ENCODE data around the gene SH2D6.
"Not testable (repeated sequence)": the region's sequence is repeated elsewhere in the genome, so short reads cannot be mapped to it uniquely, and the experiment has no call there.

Gene SH2D6

DNA sequence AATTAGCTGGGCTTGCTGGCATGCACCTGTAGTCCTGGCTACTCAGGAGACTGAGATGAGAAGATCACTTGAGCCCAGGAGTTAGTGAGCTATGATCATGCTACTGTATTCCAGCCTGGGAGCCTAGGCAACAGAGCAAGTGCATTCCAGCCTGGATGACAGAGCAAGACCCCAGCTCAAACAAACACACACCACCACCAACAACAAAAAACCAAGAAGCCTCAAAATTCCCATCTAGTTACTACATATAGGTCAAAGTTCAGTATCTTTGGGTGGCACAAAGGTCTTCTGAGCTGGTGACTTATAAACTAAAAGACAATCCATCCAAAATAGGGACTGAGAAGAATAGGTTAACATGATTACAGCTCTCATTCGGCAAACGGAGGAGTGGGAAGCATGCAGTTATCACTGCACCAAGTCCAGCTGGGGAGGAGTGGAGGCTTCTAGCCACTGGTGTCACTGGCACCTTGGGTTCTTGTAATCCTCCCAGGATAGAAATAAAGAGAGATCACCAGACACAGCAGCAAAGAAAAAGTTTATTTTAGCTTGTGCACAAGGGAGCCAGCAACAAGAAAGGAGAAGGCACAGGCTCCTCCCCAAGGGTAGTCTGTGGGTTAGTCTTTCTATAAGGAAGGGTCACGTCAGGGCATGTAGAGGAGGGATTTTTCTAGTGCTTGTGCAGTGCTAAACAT is 57.4 kb downstream of the SH2D6 start:
- no peak for DNase-seq

DNA sequence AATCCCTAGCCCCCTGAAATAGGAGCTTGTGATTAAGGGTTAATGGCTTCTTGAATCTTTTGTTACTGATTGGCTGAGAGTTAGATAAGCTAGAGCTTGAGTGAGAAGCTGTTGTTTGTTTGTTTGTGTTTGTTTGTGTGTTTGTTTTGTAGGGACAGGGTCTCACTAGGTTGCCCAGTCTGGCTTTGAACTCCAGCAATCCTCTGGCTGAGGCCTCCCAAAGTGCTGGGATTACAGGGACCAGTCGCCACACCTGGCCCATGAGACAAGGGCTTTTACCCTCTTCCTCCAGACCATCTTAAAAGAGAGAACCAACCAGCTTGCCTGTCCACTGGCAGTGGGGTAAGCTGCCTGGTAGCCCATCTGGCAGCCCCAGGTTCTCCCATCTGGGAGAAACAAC is 58.1 kb downstream of the SH2D6 start:
- no peak for DNase-seq

DNA sequence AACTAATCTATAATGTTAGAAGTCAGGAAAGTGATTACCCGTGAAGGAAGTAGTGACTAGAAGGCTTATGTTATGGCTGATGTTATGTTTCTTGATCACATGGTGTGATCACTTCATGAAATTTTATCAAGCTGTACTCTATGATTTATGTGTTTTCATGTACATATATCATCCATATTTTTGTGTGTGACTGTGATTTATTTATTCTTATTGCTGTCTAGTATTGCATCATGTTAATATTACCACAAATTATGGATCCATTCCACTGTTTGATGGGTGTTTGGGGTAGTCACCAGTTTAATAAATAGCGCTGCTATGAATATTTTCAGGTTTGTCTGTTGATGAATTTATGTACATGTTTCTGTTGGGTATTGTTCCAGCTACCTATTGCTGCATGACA is 59.4 kb downstream of the SH2D6 start:
- DNase-seq: no peak

DNA sequence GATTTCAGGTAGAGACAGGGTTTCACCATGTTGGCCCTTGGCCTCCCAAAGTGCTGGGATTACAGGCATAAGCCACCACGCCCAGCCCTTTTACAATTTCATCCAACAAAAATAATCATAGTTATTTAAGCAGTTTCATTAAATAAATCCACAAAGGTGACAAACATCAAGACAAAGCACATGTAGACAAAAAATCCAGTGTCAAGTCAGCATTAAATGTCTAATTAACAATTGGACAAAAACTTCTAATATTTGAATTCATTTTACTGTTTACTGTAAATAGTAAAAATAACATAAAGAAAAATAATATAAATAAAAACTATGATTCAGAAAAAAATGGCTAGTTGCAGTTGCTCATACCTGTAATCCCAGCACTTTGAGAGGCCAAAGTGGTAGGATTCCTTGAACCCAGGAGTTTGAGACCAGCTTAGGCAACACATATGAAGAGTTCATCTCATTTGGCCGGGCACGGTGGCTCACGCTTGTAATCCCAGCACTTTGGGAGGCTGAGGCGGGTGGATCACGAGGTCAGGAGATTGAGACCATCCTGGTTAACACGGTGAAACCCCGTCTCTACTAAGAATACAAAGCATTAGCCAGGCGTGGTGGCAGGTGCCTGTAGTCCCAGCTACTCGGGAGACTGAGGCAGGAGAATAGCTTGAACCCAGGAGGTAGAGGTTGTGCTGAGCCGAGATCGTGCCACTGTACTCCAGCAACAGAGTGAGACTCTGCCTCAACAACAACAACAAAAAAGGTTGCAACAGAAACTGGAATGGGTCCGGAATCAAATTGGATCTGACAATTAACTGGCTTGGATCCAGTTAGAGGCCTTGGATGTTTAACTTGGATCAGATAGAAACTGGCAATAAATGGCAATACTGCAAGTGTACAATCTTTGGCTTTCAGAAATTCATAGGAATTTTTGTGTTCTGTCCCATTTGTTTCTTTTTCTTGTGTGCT is 63.6 kb downstream of the SH2D6 start:
- DNase-seq: no peak

DNA sequence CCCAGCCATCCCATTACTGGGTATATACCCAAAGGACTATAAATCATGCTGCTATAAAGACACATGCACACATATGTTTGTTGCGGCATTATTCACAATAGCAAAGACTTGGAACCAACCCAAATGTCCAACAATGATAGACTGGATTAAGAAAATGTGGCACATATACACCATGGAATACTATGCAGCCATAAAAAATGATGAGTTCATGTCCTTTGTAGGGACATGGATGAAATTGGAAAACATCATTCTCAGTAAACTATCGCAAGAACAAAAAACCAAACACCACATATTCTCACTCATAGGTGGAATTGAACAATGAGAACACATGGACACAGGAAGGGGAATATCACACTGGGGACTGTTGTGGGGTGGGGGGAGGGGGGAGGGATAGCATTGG is 66.1 kb downstream of the SH2D6 start:
- not testable (repeated sequence) for DNase-seq

DNA sequence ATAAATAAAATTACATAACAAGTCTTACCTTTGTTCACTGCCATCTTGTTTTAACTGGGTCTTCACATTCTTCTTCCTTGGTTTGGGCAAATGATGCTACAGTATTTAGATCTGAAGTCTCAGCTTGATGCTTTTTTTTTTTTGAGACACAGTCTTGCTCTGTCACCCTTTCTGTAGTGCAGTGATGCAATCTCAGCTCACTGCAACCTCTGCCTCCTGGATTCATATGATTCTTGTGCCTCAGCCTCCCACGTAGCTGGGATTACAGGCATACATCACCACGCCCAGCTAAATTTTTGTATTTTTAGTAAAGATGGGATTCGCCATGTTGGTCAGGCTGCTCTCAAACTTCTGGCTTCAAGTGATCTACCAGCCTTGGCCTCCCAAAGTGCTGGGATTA is 67.3 kb downstream of the SH2D6 start:
- no peak for DNase-seq

Data from stimulated activated CD4-positive, alpha-beta T cell treated with anti-CD3 and anti-CD28 coated beads, Interleukin-2, amount 100 ng/mL, for 48 hours (primary cell).